HG03175 (cell line): ENCODE results near the gene CYP46A1.

Experiments
- ATAC-seq: cut with Tn5 transposase; IDR thresholded peaks from one replicate; pipeline ENCODE4 v1.9.1; 2021; ENCODE audit warnings: mild to moderate bottlenecking, moderate library complexity; ENCODE audit not compliant: unreplicated experiment

Gene CYP46A1

DNA sequence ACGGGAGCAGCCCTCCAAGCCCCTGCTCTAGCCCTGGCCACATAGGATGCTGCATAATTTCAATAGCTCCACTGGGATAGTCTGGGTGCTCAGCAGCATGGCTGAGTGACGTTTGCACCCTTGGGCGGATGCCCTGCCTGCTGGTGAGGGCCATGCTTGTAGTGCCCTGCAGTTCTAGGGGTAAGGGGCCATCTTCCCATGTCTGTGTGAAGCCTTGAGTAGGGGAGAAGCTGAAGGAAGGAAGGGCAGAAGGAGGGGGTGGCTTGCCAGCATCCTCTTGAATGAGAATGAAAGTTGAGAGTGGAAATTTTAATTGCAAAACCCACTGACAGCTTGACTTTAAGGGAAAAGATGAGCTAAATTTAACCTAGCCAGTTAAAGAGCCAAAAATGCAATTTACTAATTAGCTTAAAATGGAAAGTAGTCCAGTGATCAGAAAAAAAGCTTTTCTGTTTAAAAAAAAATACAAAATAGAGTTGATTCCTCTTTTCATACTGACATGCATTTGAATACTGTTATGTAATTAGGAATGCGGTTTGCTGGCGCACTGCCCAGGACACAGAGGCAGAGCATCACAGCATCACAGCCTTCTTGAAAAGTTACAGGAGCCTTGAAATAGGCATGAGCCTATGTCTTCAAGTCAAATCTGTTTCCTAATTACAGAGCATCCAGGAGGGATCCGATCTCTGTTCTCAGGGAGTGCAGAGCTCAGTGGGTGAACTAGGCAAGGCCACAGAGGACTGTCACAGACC, 90.6 kb downstream of the CYP46A1 start:
- ATAC-seq = no peak

DNA sequence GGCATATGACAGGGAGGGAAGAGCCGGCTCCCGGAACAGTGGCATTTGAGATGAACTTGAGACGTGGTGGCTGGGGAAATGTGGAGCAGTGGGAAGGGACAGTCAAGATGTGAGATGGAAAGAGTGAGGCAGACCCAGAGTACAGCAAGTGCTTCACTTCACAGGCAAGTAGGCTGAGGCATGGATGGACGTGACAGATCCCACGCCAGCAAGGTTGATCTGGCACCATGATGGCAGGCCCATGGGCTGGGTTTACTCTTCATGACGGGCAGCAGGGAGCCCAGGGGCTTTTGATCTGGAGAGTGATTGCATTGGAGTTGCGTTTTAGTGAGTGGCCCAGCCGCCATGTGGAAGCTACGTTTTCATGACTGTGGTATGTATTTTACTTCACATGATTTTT, 91.3 kb downstream of the CYP46A1 start:
- no peak for ATAC-seq
